HG03045 (cell line): ENCODE measurements around the gene MYLIP.
"Not testable (repeated sequence)": the region's sequence is repeated elsewhere in the genome, so short reads cannot be mapped to it uniquely, and the experiment has no call there.

ENCODE experiments used
- ATAC-seq: cut with Tn5 transposase; IDR thresholded peaks from one replicate; pipeline ENCODE4 v1.9.1; 2021; ENCODE audit warnings: mild to moderate bottlenecking, moderate library complexity; ENCODE audit not compliant: unreplicated experiment

Gene MYLIP

GRCh38 chr6:16168858-16169257 lies 40.0 kb downstream of the MYLIP start:
- no peak for ATAC-seq

GRCh38 chr6:16171400-16171799 lies 42.5 kb downstream of the MYLIP start:
- ATAC-seq: no peak

GRCh38 chr6:16173167-16173940 lies 44.5 kb downstream of the MYLIP start:
- no peak for ATAC-seq

- no peak for ATAC-seq
Observed at GRCh38 chr6:16174416-16175078, 45.7 kb downstream of the MYLIP start.

GRCh38 chr6:16176600-16176999 lies 47.7 kb downstream of the MYLIP start:
- ATAC-seq: not testable (repeated sequence)

- ATAC-seq: no peak
Observed at GRCh38 chr6:16177881-16178280, 49.0 kb downstream of the MYLIP start.

- ATAC-seq: no peak
Observed at GRCh38 chr6:16178351-16178750, 49.5 kb downstream of the MYLIP start.

GRCh38 chr6:16179063-16179462 lies 50.2 kb downstream of the MYLIP start:
- no peak for ATAC-seq

- no peak for ATAC-seq
Observed at GRCh38 chr6:16179970-16180431, 51.1 kb downstream of the MYLIP start.

GRCh38 chr6:16180696-16181438 lies 52.0 kb downstream of the MYLIP start:
- ATAC-seq: no peak

GRCh38 chr6:16181439-16182297 lies 52.8 kb downstream of the MYLIP start:
- no peak for ATAC-seq

- ATAC-seq: no peak
Observed at GRCh38 chr6:16183187-16183664, 54.3 kb downstream of the MYLIP start.

- ATAC-seq: no peak
Observed at GRCh38 chr6:16184129-16184528, 55.2 kb downstream of the MYLIP start.

GRCh38 chr6:16184551-16184950 lies 55.7 kb downstream of the MYLIP start:
- ATAC-seq: no peak

GRCh38 chr6:16187176-16187575 lies 58.3 kb downstream of the MYLIP start:
- ATAC-seq: no peak

- no peak for ATAC-seq
Observed at GRCh38 chr6:16190214-16190613, 61.3 kb downstream of the MYLIP start.

- ATAC-seq: no peak
Observed at GRCh38 chr6:16196260-16196983, 67.5 kb downstream of the MYLIP start.

GRCh38 chr6:16196984-16197546 lies 68.2 kb downstream of the MYLIP start:
- ATAC-seq: no peak
